ENCODE results near the gene OR2D2.
"Not testable (repeated sequence)": the region's sequence is repeated elsewhere in the genome, so short reads cannot be mapped to it uniquely, and the experiment has no call there.

OR2D2 gene

GRCh38 chr11:6876325-6876724, 16.0 kb downstream of the OR2D2 start, which contains the start of gene OR10A4:
Gene OR10A4 (plus strand): TSS chr11:6876625. CDS start chr11:6876648, 23 bp downstream.
- DNase-seq: no peak

GRCh38 chr11:6875761-6876160, 16.5 kb downstream of the OR2D2 start:
- no peak for DNase-seq

GRCh38 chr11:6871278-6871677, 21.0 kb downstream of the OR2D2 start:
- DNase-seq: no peak

- DNase-seq: no peak
Measured at GRCh38 chr11:6864438-6864837, 27.9 kb downstream of the OR2D2 start.

GRCh38 chr11:6862961-6863360, 29.3 kb downstream of the OR2D2 start, which contains the start of gene OR10A2:
Gene OR10A2 (plus strand): TSS chr11:6863057. CDS start chr11:6869755, 6,698 bp downstream.
- DNase-seq: no peak

GRCh38 chr11:6856871-6857270, 35.4 kb downstream of the OR2D2 start:
- DNase-seq: no peak

- DNase-seq: no peak
Measured at GRCh38 chr11:6855971-6856541, 36.2 kb downstream of the OR2D2 start.

GRCh38 chr11:6854801-6855200, 37.5 kb downstream of the OR2D2 start:
- not testable (repeated sequence) for DNase-seq

- no peak for DNase-seq
Measured at GRCh38 chr11:6850526-6850925, 41.8 kb downstream of the OR2D2 start.

- DNase-seq: no peak
Measured at GRCh38 chr11:6845383-6845782, 46.9 kb downstream of the OR2D2 start, which contains the start of gene OR10A5. Gene OR10A5 (plus strand): TSS chr11:6845683. CDS start chr11:6845683, 0 bp downstream.

GRCh38 chr11:6844356-6844755, 47.9 kb downstream of the OR2D2 start:
- DNase-seq: no peak

- DNase-seq: no peak
Measured at GRCh38 chr11:6843670-6844069, 48.6 kb downstream of the OR2D2 start.

GRCh38 chr11:6841694-6842093, 50.6 kb downstream of the OR2D2 start:
- no peak for DNase-seq
